Neural crest cell (in vitro differentiated cells): ENCODE data around the gene JARID2. TPM values are rescaled to one million over a fixed set of nuclear protein-coding genes. Genes with fewer than 3 reads are reported as not detected.

ENCODE experiments used
- DNase-seq: peaks from one replicate; pipeline ENCODE4 v3.0.0; 2021; ENCODE audit warnings: low read depth, mixed read lengths, low spot score
- H3K27ac Mint-ChIP-seq: one replicate; pipeline ENCODE4 v1.8.0; 2021; ENCODE audit warnings: mild to moderate bottlenecking, mixed read lengths; ENCODE audit not compliant: unreplicated experiment
- H3K27me3 Mint-ChIP-seq: 2 replicates; pipeline ENCODE4 v1.8.0; 2021; ENCODE audit warnings: low read depth, mild to moderate bottlenecking, mixed read lengths
- H3K36me3 Mint-ChIP-seq: 2 replicates; pipeline ENCODE4 v1.8.0; 2021; ENCODE audit warnings: low read depth, mild to moderate bottlenecking, mixed read lengths
- H3K4me1 Mint-ChIP-seq: 2 replicates; pipeline ENCODE4 v1.8.0; 2021; ENCODE audit warnings: mixed read lengths
- H3K4me3 Mint-ChIP-seq: one replicate; pipeline ENCODE4 v1.8.0; 2021; ENCODE audit warnings: mild to moderate bottlenecking, mixed read lengths
- H3K9me3 Mint-ChIP-seq: 2 replicates; pipeline ENCODE4 v1.8.0; 2021; ENCODE audit warnings: mixed read lengths
- CTCF ChIP-seq: fragments of 200-600 bp; sonication (generic); conservative IDR thresholded peaks from 2 replicates; pipeline ENCODE4 v1.5.0; 2021; ENCODE audit warnings: antibody characterized with exemption, mild to moderate bottlenecking
- total RNA-seq: library from RNA; stranded (reverse); gene quantifications from 2 replicates; pipeline ENCODE4 v1.2.1, GENCODE V29; 2021

The JARID2 gene
- total RNA-seq, 1 donor from 2014 or later: 33.9 TPM

GRCh38 chr6:15370733-15371671 lies 125.1 kb downstream of the JARID2 start:
- Mint-ChIP-seq H3K27ac (no peak overlapping the region), H3K4me1 (peaks cover 34% of the 10 kb centered on the region), H3K4me3 (no peak overlapping the region), H3K27me3 (no peaks in the 10 kb centered on the region), H3K36me3 (peaks cover 4% of the 10 kb centered on the region), H3K9me3 (no peaks in the 10 kb centered on the region)
- no peak for DNase-seq
- TF ChIP-seq CTCF: no peak

DNA sequence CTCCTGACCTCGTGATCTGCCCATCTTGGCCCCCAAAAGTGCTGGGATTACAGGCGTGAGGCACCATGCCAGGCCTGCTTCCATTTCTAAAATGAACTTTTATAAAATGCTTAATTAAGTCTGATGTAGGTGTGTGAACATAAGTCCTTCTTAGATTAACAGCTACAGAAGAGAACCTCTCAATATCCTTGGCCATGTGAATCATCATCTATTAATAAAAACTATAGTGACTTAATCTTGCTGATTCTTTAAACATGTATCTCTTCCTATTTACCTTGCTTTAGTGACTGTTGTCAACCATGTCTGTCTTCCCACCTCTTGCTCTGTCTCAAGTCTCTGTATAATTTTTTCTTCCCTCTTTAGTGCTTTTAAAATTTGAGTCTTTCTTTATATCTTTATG lies 127.1 kb downstream of the JARID2 start:
- H3K27ac Mint-ChIP-seq: no peak overlapping the region

GRCh38 chr6:15374119-15374518 lies 128.2 kb downstream of the JARID2 start:
- Mint-ChIP-seq H3K27ac (no peak overlapping the region), H3K36me3 (peaks cover 4% of the 10 kb centered on the region), H3K4me3 (no peak overlapping the region), H3K4me1 (peaks cover 21% of the 10 kb centered on the region), H3K9me3 (no peaks in the 10 kb centered on the region), H3K27me3 (no peaks in the 10 kb centered on the region)
- TF ChIP-seq CTCF: no peak
- no peak for DNase-seq

More for the DNA sequence above, 127.1 kb downstream of the JARID2 start:
- Mint-ChIP-seq H3K4me3 (no peak overlapping the region), H3K4me1 (peaks cover 21% of the 10 kb centered on the region), H3K36me3 (peaks cover 4% of the 10 kb centered on the region), H3K27me3 (no peaks in the 10 kb centered on the region), H3K9me3 (no peaks in the 10 kb centered on the region)
- TF ChIP-seq CTCF: no peak
- DNase-seq: no peak

- Mint-ChIP-seq H3K4me3 (no peak overlapping the region), H3K27me3 (no peaks in the 10 kb centered on the region)
- TF ChIP-seq CTCF: no peak
Measured at GRCh38 chr6:15375018-15375417, 129.1 kb downstream of the JARID2 start.

GRCh38 chr6:15375638-15376290 lies 129.9 kb downstream of the JARID2 start:
- H3K4me3 Mint-ChIP-seq: no peak overlapping the region
- TF ChIP-seq CTCF: no peak
- DNase-seq: no peak
- H3K27ac Mint-ChIP-seq: no peak overlapping the region
- H3K4me1 Mint-ChIP-seq: peaks cover 20% of the 10 kb centered on the region
- peaks cover 2% of the 10 kb centered on the region for H3K36me3 Mint-ChIP-seq
- no peaks in the 10 kb centered on the region for H3K9me3 Mint-ChIP-seq
- H3K27me3 Mint-ChIP-seq: no peaks in the 10 kb centered on the region

More at GRCh38 chr6:15375018-15375417, 129.1 kb downstream of the JARID2 start:
- Mint-ChIP-seq H3K27ac (no peak overlapping the region), H3K9me3 (no peaks in the 10 kb centered on the region), H3K4me1 (peaks cover 17% of the 10 kb centered on the region), H3K36me3 (peaks cover under 1% of the 10 kb centered on the region)
- DNase-seq: no peak
